Caco-2 (cell line): Measurements from ENCODE around the gene NUP210L. TPM values are rescaled to one million over a fixed set of nuclear protein-coding genes. Genes with fewer than 3 reads are reported as not detected.

Source experiments
- BruUV-seq: library from RNA; stranded (reverse); fragments of 400-500 nt; replicated peaks from 2 replicates; lab custom pipeline; 2021; lab: Mats Ljungman, UMichigan
- CTCF ChIA-PET: fragments of 300-600 bp; sonication (Branson Sonifier 250); formaldehyde crosslinking; loops from one replicate; lab custom pipeline; 2022; ENCODE audit warnings: antibody characterized with exemption; lab: Charles Lee
- POLR2A ChIA-PET: fragments of 300-600 bp; sonication (Branson Sonifier 250); formaldehyde crosslinking; loops from one replicate; lab custom pipeline; 2022; ENCODE audit warnings: antibody characterized with exemption; lab: Charles Lee
- DNase-seq, 2 experiments: peaks; one replicate each; pipeline versions ENCODE4 v3.0.0 to v3.0.0-alpha.2; 2020 to 2022
- H3K27me3 ChIP-seq: replicated peaks from 2 replicates; pipeline ENCODE4 v1.6.0; 2011; ENCODE audit warnings: low read length; ENCODE audit not compliant: control insufficient read depth, insufficient read depth
- H3K36me3 ChIP-seq: 2 replicates; pipeline ENCODE4 v1.5.1; 2011; ENCODE audit warnings: low read length; ENCODE audit not compliant: control insufficient read depth, insufficient read depth
- H3K4me1 ChIP-seq: fragments of 250-450 bp; sonication (Bioruptor Pico); 2 replicates; pipeline ENCODE4 v1.5.1; 2020; ENCODE audit warnings: mild to moderate bottlenecking
- H3K4me3 ChIP-seq: 2 replicates; pipeline ENCODE4 v1.5.1; 2011; ENCODE audit warnings: low read depth, mild to moderate bottlenecking, control low read depth, low read length
- H3K9me3 ChIP-seq: fragments of 250-450 bp; sonication (Bioruptor Pico); 2 replicates; pipeline ENCODE4 v1.5.1; 2020; ENCODE audit warnings: mild to moderate bottlenecking, moderate library complexity
- H3K27ac Mint-ChIP-seq: one replicate; pipeline ENCODE4 v1.8.0; 2022; ENCODE audit warnings: mixed read lengths; ENCODE audit not compliant: unreplicated experiment
- H3K27me3 Mint-ChIP-seq: one replicate; pipeline ENCODE4 v1.8.0; 2022; ENCODE audit warnings: mixed read lengths; ENCODE audit not compliant: insufficient read depth, unreplicated experiment
- H3K36me3 Mint-ChIP-seq: one replicate; pipeline ENCODE4 v1.8.0; 2022; ENCODE audit warnings: mild to moderate bottlenecking, mixed read lengths; ENCODE audit not compliant: insufficient read depth, unreplicated experiment
- H3K4me1 Mint-ChIP-seq: one replicate; pipeline ENCODE4 v1.8.0; 2022; ENCODE audit warnings: low read depth, mixed read lengths; ENCODE audit not compliant: unreplicated experiment
- H3K4me3 Mint-ChIP-seq: one replicate; pipeline ENCODE4 v1.8.0; 2022; ENCODE audit warnings: mild to moderate bottlenecking, moderate library complexity, mixed read lengths; ENCODE audit not compliant: unreplicated experiment
- H3K9me3 Mint-ChIP-seq: one replicate; pipeline ENCODE4 v1.8.0; 2022; ENCODE audit warnings: mixed read lengths; ENCODE audit not compliant: unreplicated experiment
- CTCF ChIP-seq, 2 experiments: fragments of 200-600 bp in 1 of 2; IDR thresholded peaks; 1 replicate in 1 of 2; 2 replicates in 1 of 2; pipeline versions ENCODE4 v1.5.1 to v1.8.0; 2011 to 2022; ENCODE audit warnings: antibody characterized with exemption in 1 of 2, control low read depth in 1 of 2, inconsistent platforms in 1 of 2, low read depth in 1 of 2, low read length in 1 of 2, mild to moderate bottlenecking in 1 of 2, moderate library complexity in 1 of 2; ENCODE audit not compliant: insufficient read depth in 1 of 2, severe bottlenecking in 1 of 2, unreplicated experiment in 1 of 2
- intact Hi-C: fragments of 100-400 bp; cut with micrococcal nuclease; formaldehyde crosslinking; loops from one replicate; pipeline ENCODE4 v1.10.0; 2022; ENCODE audit not compliant: unreplicated experiment
- total RNA-seq: library from RNA; stranded (reverse); gene quantifications from 2 replicates; pipeline ENCODE4 v1.2.3, GENCODE V29; 2022

Gene NUP210L
- total RNA-seq, 1 experiment from 2014 or later, result 0.07 TPM

GRCh38 chr1:153970346-153970745, 184.5 kb downstream of the NUP210L start:
- Histone ChIP-seq H3K27me3 (no peaks in the 10 kb centered on the region), H3K36me3 (no peaks in the 10 kb centered on the region), H3K4me1 (peaks cover 9% of the 10 kb centered on the region; the same call in 1 of the 2 replicates), H3K9me3 (no peaks in the 10 kb centered on the region), H3K4me3 (no peak overlapping the region)
- Mint-ChIP-seq H3K4me3 (no peak overlapping the region), H3K4me1 (peaks cover 7% of the 10 kb centered on the region), H3K27ac (no peak overlapping the region), H3K36me3 (peaks cover 48% of the 10 kb centered on the region), H3K27me3 (no peaks in the 10 kb centered on the region), H3K9me3 (no peaks in the 10 kb centered on the region)
- TF ChIP-seq CTCF (IDR thresholded peaks at IDR 0.05; ENCODE audit: insufficient read depth in 1 of 2, low read depth in 1 of 2, low read length in 1 of 2, severe bottlenecking in 1 of 2, unreplicated experiment in 1 of 2), result no peak
- POLR2A ChIA-PET, result no interaction called here
- intact Hi-C loops, result no loop called here
- DNase-seq, result no peak
- CTCF ChIA-PET, result no interaction called here
- no TSS peak for BruUV-seq

- Histone ChIP-seq H3K27me3 (no peaks in the 10 kb centered on the region), H3K9me3 (no peaks in the 10 kb centered on the region), H3K36me3 (no peaks in the 10 kb centered on the region), H3K4me3 (no peak overlapping the region; the same call in 1 of the 2 replicates), H3K4me1 (peaks cover 9% of the 10 kb centered on the region; the same call in 1 of the 2 replicates)
- ChIA-PET POLR2A (no interaction called here), CTCF (no interaction called here)
- no peak for DNase-seq
- intact Hi-C loops, result no loop called here
- Mint-ChIP-seq H3K4me1 (peaks cover 9% of the 10 kb centered on the region), H3K9me3 (no peaks in the 10 kb centered on the region), H3K36me3 (peaks cover 42% of the 10 kb centered on the region), H3K27me3 (no peaks in the 10 kb centered on the region), H3K4me3 (peak overlapping the region; percentile 81), H3K27ac (no peak overlapping the region)
- BruUV-seq, result no TSS peak
- no peak for TF ChIP-seq CTCF (IDR thresholded peaks at IDR 0.05; ENCODE audit: insufficient read depth in 1 of 2, low read depth in 1 of 2, low read length in 1 of 2, severe bottlenecking in 1 of 2, unreplicated experiment in 1 of 2)
These were observed 185.9 kb downstream of the NUP210L start for GRCh38 chr1:153968972-153969371.

- Histone ChIP-seq H3K4me3 (peak overlapping the region; percentile 47), H3K27me3 (no peaks in the 10 kb centered on the region), H3K9me3 (no peaks in the 10 kb centered on the region), H3K4me1 (peaks cover 9% of the 10 kb centered on the region; the same call in 1 of the 2 replicates), H3K36me3 (no peaks in the 10 kb centered on the region)
- intact Hi-C loops, result no loop called here
- Mint-ChIP-seq H3K4me3 (peak overlapping the region; percentile 81), H3K27ac (peak overlapping the region; percentile 99), H3K4me1 (peaks cover 9% of the 10 kb centered on the region), H3K27me3 (no peaks in the 10 kb centered on the region), H3K9me3 (no peaks in the 10 kb centered on the region), H3K36me3 (peaks cover 43% of the 10 kb centered on the region)
- TF ChIP-seq CTCF (IDR thresholded peaks at IDR 0.05; ENCODE audit: insufficient read depth in 1 of 2, low read depth in 1 of 2, low read length in 1 of 2, severe bottlenecking in 1 of 2, unreplicated experiment in 1 of 2), result no peak
- BruUV-seq, result no TSS peak
- POLR2A ChIA-PET, result no interaction called here
- CTCF ChIA-PET, result interaction anchor here (1.6 kb wide), 3 partner anchors 22 to 193 kb away, joined by 3 to 9 read pairs (median 6); partner anchors contain the start of genes RPS27 and SLC27A3
- DNase-seq, result no peak
These were observed 186.5 kb downstream of the NUP210L start for GRCh38 chr1:153968408-153968807.
